ENCODE data around the gene ZYX. TPM values are rescaled to one million over a fixed set of nuclear protein-coding genes. Genes with fewer than 3 reads are reported as not detected.

The ZYX gene
- total RNA-seq, 1 experiment from 2014 or later, result 237 TPM

GRCh38 chr7:143384148-143384547, 3.0 kb downstream of the ZYX start:
- no peaks in the 10 kb centered on the region for H3K27me3 ChIP-seq (ENCODE audit: insufficient read depth, low read length)
- no peak overlapping the region for H3K4ac ChIP-seq (ENCODE audit: low read depth, low read length)
- H3K23ac ChIP-seq (ENCODE audit: insufficient read length, low read depth, low read length), result no peak overlapping the region
- peaks cover 5% of the 10 kb centered on the region; the same call in 1 of the 2 replicates for H3K4me1 ChIP-seq (ENCODE audit: insufficient read depth, low read length)
- no peak overlapping the region for H2AFZ ChIP-seq (ENCODE audit: low read length)
- peaks cover 13 to 18% (median 17%) of the 10 kb centered on the region in 3 experiments for H3K36me3 Mint-ChIP-seq (ENCODE audit: insufficient read depth in 1 of 3, low read depth in 3 of 3)
- TF ChIP-seq CTCF (conservative IDR thresholded peaks at IDR 0.05), result no peak
- no peak overlapping the region for H3K27ac Mint-ChIP-seq
- no peak for DNase-seq
- no peak overlapping the region for H2BK20ac ChIP-seq (ENCODE audit: low read depth, low read length, poor library complexity, severe bottlenecking)
- peaks cover 14% of the 10 kb centered on the region for H3K23me2 ChIP-seq (ENCODE audit: insufficient read length, low read depth, low read length, poor library complexity, severe bottlenecking)
- no peak overlapping the region for H4K5ac ChIP-seq (ENCODE audit: insufficient read length, low read depth, low read length)
- no peak overlapping the region for H3K27ac ChIP-seq (ENCODE audit: insufficient read length, low read depth, low read length)
- no peaks in the 10 kb centered on the region for H3K9me3 Mint-ChIP-seq
- H2AK5ac ChIP-seq (ENCODE audit: insufficient read length, low read length), result no peak overlapping the region
- H4K91ac ChIP-seq (ENCODE audit: insufficient read length, low read depth, low read length), result no peak overlapping the region
- no peak overlapping the region for H4K8ac ChIP-seq (replicated peaks; ENCODE audit: insufficient read length, low read depth, low read length)
- H3K4me2 ChIP-seq (ENCODE audit: insufficient read depth, insufficient read length, low read length), result no peak overlapping the region
- H3K4me1 Mint-ChIP-seq, result peaks cover 16 to 21% of the 10 kb centered on the region in 2 experiments
- no peak overlapping the region for H3K4me3 Mint-ChIP-seq
- H3K14ac ChIP-seq (ENCODE audit: insufficient read depth, low read length), result no peak overlapping the region
- H3K9ac ChIP-seq (ENCODE audit: extremely low read depth, insufficient read length, low read length), result no peak overlapping the region
- no peak overlapping the region for H2BK5ac ChIP-seq (ENCODE audit: insufficient read length, low read length)
- no peak overlapping the region for H3K18ac ChIP-seq (ENCODE audit: insufficient read length, low read depth, low read length)
- no peak overlapping the region for H2BK120ac ChIP-seq (ENCODE audit: low read depth, low read length, poor library complexity, severe bottlenecking)
- peaks cover 5% of the 10 kb centered on the region for H3K79me1 ChIP-seq (ENCODE audit: insufficient read depth, low read depth, low read length, poor library complexity, severe bottlenecking)
- peaks cover 17% of the 10 kb centered on the region; the same call in 1 of the 2 replicates for H3K79me2 ChIP-seq (ENCODE audit: insufficient read depth, low read length)
- no peaks in the 10 kb centered on the region; the same call in 1 of the 2 replicates for H3K27me3 Mint-ChIP-seq (ENCODE audit: low read depth)
- H2BK15ac ChIP-seq (ENCODE audit: low read depth, low read length), result no peak overlapping the region
- no peak overlapping the region for H3K56ac ChIP-seq (ENCODE audit: insufficient read length, low read depth, low read length)
- WGBS (ENCODE audit: extremely low coverage, insufficient read length, low lambda C conversion rate), result no CpG with 5 or more reads among the region's 5 CpGs
- H3T11ph ChIP-seq (ENCODE audit: low read length), result no peak overlapping the region
- peaks cover 2% of the 10 kb centered on the region for H4K20me1 ChIP-seq (ENCODE audit: control insufficient read depth, insufficient read depth, insufficient read length)
- no peaks in the 10 kb centered on the region for H3K9me3 ChIP-seq (ENCODE audit: control insufficient read depth, low read depth, low read length)
- no peak overlapping the region for H2BK12ac ChIP-seq (ENCODE audit: insufficient read length, low read depth, low read length)
